ENCODE measurements around the gene FTSJ3. TPM values are rescaled to one million over a fixed set of nuclear protein-coding genes. Genes with fewer than 3 reads are reported as not detected.
"Not testable (repeated sequence)": the region's sequence is repeated elsewhere in the genome, so short reads cannot be mapped to it uniquely, and the experiment has no call there.

The FTSJ3 gene
- total and polyA plus RNA-seq, 10 of the 15 experiments (the other 5 are each of a cell fraction or from before 2014, with no cell fraction given) = 17.2 to 79.2 (median 50.4) TPM

DNA sequence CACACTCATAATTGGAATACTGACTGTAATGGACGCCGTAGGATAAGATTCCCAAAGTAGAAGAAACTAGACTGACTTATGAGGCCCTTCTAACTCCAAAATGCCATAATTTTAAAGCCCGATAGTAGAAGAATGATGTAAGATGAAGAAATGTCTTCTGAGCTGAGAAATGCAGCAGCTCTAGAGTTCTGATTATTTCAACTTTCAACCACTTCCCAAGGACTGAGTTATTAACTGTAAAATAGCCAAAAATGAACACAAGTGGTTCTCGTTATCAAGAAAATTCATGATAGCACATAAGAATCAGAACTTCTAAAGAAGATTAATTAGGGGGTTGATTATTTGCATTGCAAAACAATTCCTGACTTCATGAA is 42.8 kb upstream of the FTSJ3 start:
- ATAC-seq; intact Hi-C loops (cut with micrococcal nuclease; ENCODE audit: unreplicated experiment); H3K4me2 ChIP-seq (ENCODE audit: control insufficient read depth, insufficient read depth); H3K9ac ChIP-seq (ENCODE audit: control insufficient read depth, insufficient read depth, low read length); H3K9me3 ChIP-seq (replicated peaks; ENCODE audit: control insufficient read depth, insufficient read depth, low read length); POLR2A ChIA-PET; H3K4me3 ChIP-seq; FAIRE-seq; DNase-seq (ENCODE audit: low read depth, low spot score); H3K27me3 ChIP-seq (replicated peaks in 1 of 2; ENCODE audit: control insufficient read depth in 2 of 2, insufficient read depth in 2 of 2, low read length in 1 of 2); H3K4me1 ChIP-seq (ENCODE audit: control insufficient read depth, insufficient read depth, low read length); RAD21 ChIA-PET (ENCODE audit: unreplicated experiment); in situ Hi-C loops (cut with MboI); H3K79me2 ChIP-seq (ENCODE audit: control insufficient read depth, insufficient read depth, low read length); H2AFZ ChIP-seq (ENCODE audit: control insufficient read depth, low read depth, low read length); H4K20me1 ChIP-seq (ENCODE audit: control insufficient read depth, insufficient read depth); BruUV-seq (replicated peaks); H3K36me3 ChIP-seq (ENCODE audit: control insufficient read depth in 2 of 2, insufficient read depth in 2 of 2, low read length in 1 of 2); H3K27ac ChIP-seq (ENCODE audit: control insufficient read depth, insufficient read depth): not testable (repeated sequence)
- SMC1A ChIA-PET (ENCODE audit: uncharacterized antibody, unreplicated experiment) = interaction anchor here (0.8 kb wide), 1 partner anchor 29 kb away, joined by 3 read pairs; no protein-coding TSS in a partner anchor
- WGBS (ENCODE audit: insufficient coverage, insufficient replicate concordance, low lambda C conversion rate, missing lambda C conversion rate) = 37% methylated on average over 4 of the region's 4 CpGs
- CTCF ChIA-PET = interaction anchor here (0.6 to 1.3 kb wide), 5 partner anchors 10 to 87 kb away, joined by 3 to 5 read pairs (median 3); no protein-coding TSS in a partner anchor

DNA sequence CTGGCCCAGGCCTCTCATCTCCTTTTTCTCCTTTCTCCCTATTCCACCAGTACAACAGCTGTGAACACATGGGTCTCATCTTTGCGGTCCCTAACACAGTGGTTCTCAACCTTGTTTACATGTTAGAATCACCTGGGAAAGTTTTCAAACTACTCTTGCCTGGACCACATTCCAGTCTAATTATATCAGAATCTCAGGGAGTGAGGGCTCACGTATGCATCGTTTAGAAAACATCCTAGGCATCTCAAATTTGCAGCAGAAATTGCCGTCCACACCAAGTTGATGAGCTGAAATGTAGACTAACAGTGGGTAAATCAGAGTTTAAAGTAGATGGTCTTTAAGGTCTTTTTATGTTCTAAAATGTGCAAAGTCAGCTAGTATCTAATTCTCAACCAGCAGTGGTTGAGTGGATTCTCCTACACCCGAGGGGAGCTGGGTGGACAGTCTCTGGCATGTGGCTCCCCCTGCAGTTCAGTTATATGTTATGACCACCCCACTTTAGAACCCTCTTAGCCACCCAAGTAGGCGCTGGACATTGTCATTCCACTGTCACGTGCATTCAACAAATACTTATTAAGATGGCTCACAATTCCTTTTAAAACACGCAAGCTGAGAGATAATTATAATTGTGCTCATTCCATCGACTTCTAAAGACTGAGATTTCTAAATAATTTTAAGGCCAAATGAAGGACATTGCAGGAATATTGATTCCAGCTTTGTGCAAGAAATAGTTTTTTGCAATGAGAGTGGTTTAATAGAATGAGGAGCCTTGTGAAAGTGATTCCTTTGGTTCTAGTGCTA is 42.2 kb upstream of the FTSJ3 start:
- ChIA-PET SMC1A (ENCODE audit: uncharacterized antibody, unreplicated experiment) (interaction anchor here (0.6 to 0.9 kb wide), 3 partner anchors 9 to 28 kb away, joined by 3 read pairs; no protein-coding TSS in a partner anchor), CTCF (interaction anchor here (0.7 to 1.3 kb wide), 4 partner anchors 9 to 87 kb away, joined by 3 to 5 read pairs (median 3); no protein-coding TSS in a partner anchor)
- H3K27ac ChIP-seq (ENCODE audit: control insufficient read depth, insufficient read depth); in situ Hi-C loops (cut with MboI); DNase-seq (ENCODE audit: low read depth, low spot score); BruUV-seq (replicated peaks); POLR2A ChIA-PET; H2AFZ ChIP-seq (ENCODE audit: control insufficient read depth, low read depth, low read length); H3K4me3 ChIP-seq; H3K79me2 ChIP-seq (ENCODE audit: control insufficient read depth, insufficient read depth, low read length); RAD21 ChIA-PET (ENCODE audit: unreplicated experiment); H4K20me1 ChIP-seq (ENCODE audit: control insufficient read depth, insufficient read depth); H3K27me3 ChIP-seq (replicated peaks in 1 of 2; ENCODE audit: control insufficient read depth in 2 of 2, insufficient read depth in 2 of 2, low read length in 1 of 2); H3K4me2 ChIP-seq (ENCODE audit: control insufficient read depth, insufficient read depth); H3K9ac ChIP-seq (ENCODE audit: control insufficient read depth, insufficient read depth, low read length); FAIRE-seq; H3K36me3 ChIP-seq (ENCODE audit: control insufficient read depth in 2 of 2, insufficient read depth in 2 of 2, low read length in 1 of 2); intact Hi-C loops (cut with micrococcal nuclease; ENCODE audit: unreplicated experiment); H3K4me1 ChIP-seq (ENCODE audit: control insufficient read depth, insufficient read depth, low read length); H3K9me3 ChIP-seq (replicated peaks; ENCODE audit: control insufficient read depth, insufficient read depth, low read length): not testable (repeated sequence)
- 32% methylated on average over 9 of the region's 9 CpGs for WGBS (ENCODE audit: insufficient coverage, insufficient replicate concordance, low lambda C conversion rate, missing lambda C conversion rate)
- ATAC-seq = peak; percentile 70
- TF ChIP-seq, protein P1, sequence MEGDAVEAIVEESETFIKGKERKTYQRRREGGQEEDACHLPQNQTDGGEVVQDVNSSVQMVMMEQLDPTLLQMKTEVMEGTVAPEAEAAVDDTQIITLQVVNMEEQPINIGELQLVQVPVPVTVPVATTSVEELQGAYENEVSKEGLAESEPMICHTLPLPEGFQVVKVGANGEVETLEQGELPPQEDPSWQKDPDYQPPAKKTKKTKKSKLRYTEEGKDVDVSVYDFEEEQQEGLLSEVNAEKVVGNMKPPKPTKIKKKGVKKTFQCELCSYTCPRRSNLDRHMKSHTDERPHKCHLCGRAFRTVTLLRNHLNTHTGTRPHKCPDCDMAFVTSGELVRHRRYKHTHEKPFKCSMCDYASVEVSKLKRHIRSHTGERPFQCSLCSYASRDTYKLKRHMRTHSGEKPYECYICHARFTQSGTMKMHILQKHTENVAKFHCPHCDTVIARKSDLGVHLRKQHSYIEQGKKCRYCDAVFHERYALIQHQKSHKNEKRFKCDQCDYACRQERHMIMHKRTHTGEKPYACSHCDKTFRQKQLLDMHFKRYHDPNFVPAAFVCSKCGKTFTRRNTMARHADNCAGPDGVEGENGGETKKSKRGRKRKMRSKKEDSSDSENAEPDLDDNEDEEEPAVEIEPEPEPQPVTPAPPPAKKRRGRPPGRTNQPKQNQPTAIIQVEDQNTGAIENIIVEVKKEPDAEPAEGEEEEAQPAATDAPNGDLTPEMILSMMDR (IDR thresholded peaks at IDR 0.05 in 2 of 3, conservative IDR thresholded peaks at IDR 0.05 in 1 of 3; ENCODE audit: control insufficient read depth in 2 of 3, extremely low read depth in 1 of 3, insufficient read depth in 1 of 3, low read depth in 3 of 3, low read length in 3 of 3) = peak in 1 of 3 experiments; percentile 23; a peak in 1 of 6 replicates
